HG03457 (cell line): ENCODE measurements around the gene AGMAT.

Experiments used
- ATAC-seq: cut with Tn5 transposase; IDR thresholded peaks from one replicate; pipeline ENCODE4 v1.9.1; 2021; ENCODE audit warnings: moderate number of reproducible peaks; ENCODE audit not compliant: unreplicated experiment

The AGMAT gene

DNA sequence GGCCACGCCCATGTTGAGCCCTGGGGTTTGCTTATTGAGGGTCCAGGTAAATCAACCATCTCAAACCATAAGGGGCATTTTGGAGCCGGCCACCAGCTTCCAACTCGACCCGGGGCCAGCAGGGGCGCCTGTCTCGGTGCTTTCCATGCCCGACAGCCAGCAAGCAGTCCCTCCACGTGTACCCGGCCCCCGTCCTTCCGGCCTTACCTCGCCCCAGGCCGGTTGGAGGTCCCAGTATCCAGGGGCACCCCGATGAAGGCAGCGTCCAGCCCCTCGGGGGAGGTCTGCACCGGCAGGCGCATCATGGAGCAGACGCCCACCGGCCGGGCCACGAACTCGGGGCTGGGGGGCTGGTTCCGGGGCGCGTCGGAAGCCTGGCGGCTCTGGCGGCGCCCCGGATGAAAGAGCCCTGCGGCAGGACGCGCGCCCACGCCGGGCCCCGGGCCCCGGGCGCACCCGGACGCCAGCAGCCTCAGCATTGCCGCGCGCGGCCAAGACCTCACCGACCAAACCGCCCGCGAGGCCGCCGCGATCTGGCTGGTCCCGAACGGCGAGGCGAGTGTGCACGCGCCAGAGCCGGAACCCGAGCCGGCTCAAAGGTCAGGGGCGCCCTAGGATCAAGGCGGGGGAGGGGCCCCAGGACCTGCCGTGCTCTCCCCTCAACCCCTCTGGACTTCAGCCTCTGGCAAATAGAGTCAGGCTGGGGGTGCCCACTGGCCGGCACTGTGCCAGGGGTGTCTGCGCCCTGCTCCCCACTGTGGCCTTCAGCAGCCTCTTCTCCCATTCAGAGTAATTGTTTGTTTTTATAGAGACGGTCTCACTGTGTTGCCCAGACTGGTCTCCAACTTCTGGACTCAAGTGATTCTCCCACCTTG is at the start of gene AGMAT:
Gene AGMAT, minus strand, starts transcription at position 563 of the 875 bp plus-strand sequence. Its CDS starts 84 bp downstream, at position 479.
- ATAC-seq: no peak

- no peak for ATAC-seq
Measured at GRCh38 chr1:15633756-15634420, 49.0 kb upstream of the AGMAT start.

- no peak for ATAC-seq
Measured at GRCh38 chr1:15628003-15628402, 43.2 kb upstream of the AGMAT start.

DNA sequence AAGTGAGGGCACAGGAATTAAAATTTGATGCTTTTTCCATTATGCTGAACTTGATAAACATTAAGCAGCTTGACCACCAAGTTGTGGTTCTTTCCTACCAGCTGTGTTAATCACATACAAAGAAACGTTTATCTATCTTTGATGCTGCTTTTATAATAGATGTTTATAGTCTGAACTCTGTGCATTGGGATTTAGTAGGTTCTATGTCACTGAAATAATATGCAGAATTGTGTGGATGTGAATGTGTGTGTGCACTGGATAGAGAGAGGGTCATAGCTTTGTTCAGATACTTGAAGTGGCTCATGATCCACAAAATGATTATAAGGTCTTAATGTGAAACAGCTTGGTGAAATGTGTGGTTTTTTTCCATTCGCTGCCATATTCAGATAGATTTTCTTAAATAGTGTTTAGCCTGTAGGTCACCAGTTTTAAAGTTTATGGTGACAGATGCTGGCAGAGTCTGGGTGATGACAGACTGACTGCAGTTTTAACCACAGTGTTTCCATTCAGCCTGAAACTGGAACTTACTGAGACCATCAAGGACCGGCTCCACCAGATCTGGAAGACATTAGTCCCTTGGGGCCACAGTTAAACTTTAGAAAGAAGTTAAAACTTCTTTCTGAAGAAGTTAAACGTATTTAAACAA is 42.6 kb upstream of the AGMAT start:
- ATAC-seq: peak; percentile 63

GRCh38 chr1:15626269-15626950 is 41.6 kb upstream of the AGMAT start:
- no peak for ATAC-seq

- no peak for ATAC-seq
Measured at GRCh38 chr1:15625056-15625917, 40.4 kb upstream of the AGMAT start.

- ATAC-seq: no peak
Measured at GRCh38 chr1:15624133-15624714, 39.4 kb upstream of the AGMAT start.

GRCh38 chr1:15623435-15623834 is 38.6 kb upstream of the AGMAT start:
- ATAC-seq: no peak

- no peak for ATAC-seq
Measured at GRCh38 chr1:15622712-15623373, 38.0 kb upstream of the AGMAT start.

DNA sequence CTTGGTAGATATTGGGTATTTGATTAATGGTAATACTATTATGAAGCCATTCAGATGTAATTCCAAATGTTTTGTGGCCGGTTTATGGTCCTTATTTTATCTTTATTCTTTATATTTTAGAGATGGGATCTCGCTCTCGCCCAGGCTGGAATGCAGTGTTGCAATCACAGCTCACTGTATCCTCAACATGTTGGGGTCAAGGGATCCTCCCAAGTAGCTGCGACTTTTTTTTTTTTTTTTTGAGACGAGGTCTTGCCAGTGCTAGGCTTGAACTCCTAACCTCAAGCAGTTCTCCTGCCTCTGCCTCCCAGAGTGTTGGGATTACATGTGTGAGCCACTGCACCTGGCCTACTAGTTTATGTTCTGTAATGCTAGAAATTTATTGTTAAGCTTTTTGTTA is 37.1 kb upstream of the AGMAT start:
- ATAC-seq: no peak

- ATAC-seq: no peak
Measured at GRCh38 chr1:15620902-15621682, 36.2 kb upstream of the AGMAT start.

- no peak for ATAC-seq
Measured at GRCh38 chr1:15620155-15620545, 35.3 kb upstream of the AGMAT start.

DNA sequence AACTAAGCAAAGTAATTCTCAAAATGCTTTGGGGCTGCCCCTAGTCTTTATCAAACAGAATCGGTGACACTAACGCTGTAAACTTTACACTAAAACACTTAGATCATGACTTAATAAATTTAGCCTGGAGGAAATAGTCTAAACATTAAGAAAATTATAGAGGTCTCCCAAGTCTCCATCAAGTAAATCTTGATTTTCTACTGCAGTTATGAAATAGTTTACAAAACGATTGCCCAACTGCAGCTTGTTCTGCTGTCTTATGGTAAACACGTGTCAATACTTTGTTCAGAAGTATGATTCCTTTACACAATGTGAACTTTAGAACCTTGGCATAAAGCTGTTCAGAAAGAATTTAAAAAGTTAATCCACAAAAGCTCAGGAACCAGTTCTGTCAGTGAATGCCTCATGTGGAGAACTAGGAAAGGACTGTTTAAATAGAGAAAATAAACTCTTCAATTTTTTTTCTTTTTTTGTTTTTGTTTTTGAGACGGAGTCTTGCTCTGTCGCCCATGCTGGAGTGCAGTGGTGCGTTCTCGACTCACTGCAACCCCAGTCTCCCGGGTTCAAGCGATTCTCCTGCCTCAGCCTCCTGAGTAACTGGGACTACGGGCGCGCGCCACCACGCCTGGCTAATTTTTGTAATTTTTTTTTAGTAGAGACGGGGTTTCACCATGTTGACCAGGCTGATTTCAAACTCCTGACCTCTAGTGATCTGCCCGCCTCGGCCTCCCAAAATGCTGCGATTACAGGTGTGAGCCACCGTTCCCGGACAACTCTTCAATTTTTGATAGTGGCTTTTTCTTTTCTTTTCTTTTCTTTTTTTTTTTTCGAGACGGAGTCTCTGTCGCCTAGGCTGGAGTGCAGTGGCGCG is 34.0 kb upstream of the AGMAT start:
- no peak for ATAC-seq

- ATAC-seq: peak; percentile 38
Measured at GRCh38 chr1:15618077-15618654, 33.3 kb upstream of the AGMAT start.

GRCh38 chr1:15617173-15618076 is 32.6 kb upstream of the AGMAT start, which contains the start of gene DDI2:
Gene DDI2, plus strand, starts transcription at chr1:15617458. Its CDS starts 213 bp downstream, at chr1:15617671.
- ATAC-seq: peak; percentile 51
